ENCODE data around the gene KAZN. TPM values are rescaled to one million over a fixed set of nuclear protein-coding genes. Genes with fewer than 3 reads are reported as not detected.
A peak's percentile ranks its signal among the peaks of the same experiment; 100 is the strongest.

KAZN gene
- total RNA-seq, 1 donor from 2014 or later = 1.1 TPM

DNA sequence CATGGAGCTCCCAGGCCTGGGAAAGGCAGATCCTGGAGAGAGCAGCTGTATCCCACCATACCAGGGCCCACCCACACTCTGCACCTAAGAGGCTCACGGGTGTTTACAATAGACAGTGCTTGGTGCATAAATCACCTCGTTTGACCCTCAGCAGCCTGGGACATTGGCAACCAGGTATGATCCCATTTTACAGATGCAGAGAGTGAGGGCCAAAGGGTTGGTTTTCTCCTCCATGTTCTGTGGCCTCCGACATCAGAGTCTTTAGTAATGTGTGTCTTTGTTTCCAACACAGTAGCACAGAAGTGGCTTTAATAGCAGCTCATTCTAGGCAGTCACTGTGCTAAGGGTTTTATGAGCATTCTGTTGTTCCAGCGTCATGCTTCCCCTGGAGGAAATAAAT, 176.5 kb downstream of the KAZN start:
- H3K4me1 Mint-ChIP-seq = peaks cover 5% of the 10 kb centered on the region
- H3K36me3 Mint-ChIP-seq (ENCODE audit: low read depth) = no peaks in the 10 kb centered on the region
- no peaks in the 10 kb centered on the region for H3K27me3 Mint-ChIP-seq
- no peaks in the 10 kb centered on the region for H3K9me3 Mint-ChIP-seq
- no peak for DNase-seq
- no peak overlapping the region for H3K27ac Mint-ChIP-seq
- no peak overlapping the region for H3K4me3 Mint-ChIP-seq
- intact Hi-C loops (cut with micrococcal nuclease) = no loop called here

DNA sequence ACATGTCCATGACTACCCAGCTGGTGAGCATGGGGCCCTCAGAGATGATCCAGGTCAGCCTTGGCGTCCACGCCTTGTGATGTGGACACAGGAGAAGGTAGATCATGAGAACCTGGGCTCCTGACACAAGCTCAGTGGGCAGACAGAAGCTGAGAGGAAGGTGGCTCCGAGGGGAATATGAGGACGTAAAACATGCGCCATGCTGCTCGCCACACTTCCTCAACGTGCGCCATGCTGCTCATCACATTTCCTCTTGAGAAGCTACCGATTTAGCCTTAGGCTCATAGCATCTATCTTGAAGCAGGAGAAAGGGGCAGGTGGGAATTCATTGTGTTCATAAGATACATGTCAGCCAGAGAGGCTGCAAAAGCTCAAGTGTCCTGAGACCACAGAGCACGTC, 176.9 kb downstream of the KAZN start:
- Mint-ChIP-seq H3K27me3 (no peaks in the 10 kb centered on the region), H3K4me3 (no peak overlapping the region), H3K4me1 (peaks cover 5% of the 10 kb centered on the region), H3K9me3 (no peaks in the 10 kb centered on the region), H3K36me3 (ENCODE audit: low read depth) (no peaks in the 10 kb centered on the region), H3K27ac (no peak overlapping the region)
- intact Hi-C loops (cut with micrococcal nuclease) = no loop called here
- DNase-seq = no peak

DNA sequence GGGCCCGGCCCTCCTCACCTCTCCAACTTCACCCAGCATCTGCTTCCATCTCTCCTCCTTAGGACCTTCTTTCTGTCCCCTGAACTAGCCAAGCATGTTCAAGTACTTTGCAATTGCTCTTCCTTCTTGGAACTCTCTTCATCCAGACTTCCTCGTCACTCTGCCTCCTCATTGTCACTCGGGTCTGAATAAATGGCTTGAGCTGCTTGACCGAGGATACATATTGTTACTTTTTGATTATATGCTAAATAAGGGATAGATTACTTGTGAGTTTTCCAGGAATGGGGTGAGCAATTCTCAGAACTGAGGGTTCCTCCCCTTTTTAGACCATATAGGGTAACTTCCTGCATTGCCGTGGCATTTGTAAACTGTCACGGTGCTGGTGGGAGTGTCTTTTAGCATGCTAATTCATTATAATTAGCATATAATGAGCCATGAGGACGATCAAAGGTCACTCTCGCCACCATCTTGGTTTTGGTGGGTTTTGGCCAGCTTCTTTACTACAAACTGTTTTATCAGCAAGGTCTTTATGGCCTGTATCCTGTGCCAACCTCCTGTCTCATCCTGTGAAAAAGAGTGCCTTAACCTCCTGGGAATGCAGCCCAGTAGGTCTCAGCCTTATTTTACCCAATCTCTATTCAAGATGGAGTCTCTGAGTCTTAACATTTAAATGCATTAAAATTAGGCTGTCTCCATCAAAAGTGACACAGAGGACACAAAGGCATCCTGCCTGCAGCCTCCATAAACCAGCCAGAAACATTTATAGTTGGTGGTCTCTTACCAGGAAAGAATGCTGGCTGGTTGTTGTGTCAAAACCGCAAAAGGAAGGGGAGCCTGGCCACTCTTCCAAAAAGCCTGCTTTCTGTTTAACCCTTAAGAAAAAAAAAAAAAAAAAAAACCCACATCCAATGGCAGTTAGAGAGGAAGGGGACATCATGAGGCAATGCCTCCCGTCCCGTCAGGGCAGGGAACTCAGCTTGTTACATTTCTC, 179.3 kb downstream of the KAZN start:
- H3K4me3 Mint-ChIP-seq = no peak overlapping the region
- no peaks in the 10 kb centered on the region for H3K36me3 Mint-ChIP-seq (ENCODE audit: low read depth)
- no peaks in the 10 kb centered on the region for H3K27me3 Mint-ChIP-seq
- no peak overlapping the region for H3K27ac Mint-ChIP-seq
- H3K9me3 Mint-ChIP-seq = no peaks in the 10 kb centered on the region
- intact Hi-C loops (cut with micrococcal nuclease) = no loop called here
- H3K4me1 Mint-ChIP-seq = peaks cover 5% of the 10 kb centered on the region
- DNase-seq = peak; percentile 63

DNA sequence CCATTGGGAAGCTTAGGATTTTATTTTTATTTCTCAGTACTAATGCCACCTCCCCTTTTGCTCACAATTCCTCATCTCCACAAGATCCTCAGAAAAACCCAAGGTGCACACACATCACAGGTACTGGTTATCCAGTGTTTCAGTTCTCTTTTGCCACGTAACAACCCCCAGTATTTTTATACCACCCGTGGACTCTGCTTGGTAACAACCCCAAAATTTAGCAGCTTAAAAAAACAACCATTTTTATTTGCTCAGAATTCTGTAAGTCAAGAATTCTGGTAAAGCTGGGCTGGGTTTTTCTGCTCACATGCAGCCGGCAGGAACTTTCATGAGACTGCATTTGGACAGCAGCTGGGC, 180.0 kb downstream of the KAZN start:
- no peaks in the 10 kb centered on the region for H3K36me3 Mint-ChIP-seq (ENCODE audit: low read depth)

DNA sequence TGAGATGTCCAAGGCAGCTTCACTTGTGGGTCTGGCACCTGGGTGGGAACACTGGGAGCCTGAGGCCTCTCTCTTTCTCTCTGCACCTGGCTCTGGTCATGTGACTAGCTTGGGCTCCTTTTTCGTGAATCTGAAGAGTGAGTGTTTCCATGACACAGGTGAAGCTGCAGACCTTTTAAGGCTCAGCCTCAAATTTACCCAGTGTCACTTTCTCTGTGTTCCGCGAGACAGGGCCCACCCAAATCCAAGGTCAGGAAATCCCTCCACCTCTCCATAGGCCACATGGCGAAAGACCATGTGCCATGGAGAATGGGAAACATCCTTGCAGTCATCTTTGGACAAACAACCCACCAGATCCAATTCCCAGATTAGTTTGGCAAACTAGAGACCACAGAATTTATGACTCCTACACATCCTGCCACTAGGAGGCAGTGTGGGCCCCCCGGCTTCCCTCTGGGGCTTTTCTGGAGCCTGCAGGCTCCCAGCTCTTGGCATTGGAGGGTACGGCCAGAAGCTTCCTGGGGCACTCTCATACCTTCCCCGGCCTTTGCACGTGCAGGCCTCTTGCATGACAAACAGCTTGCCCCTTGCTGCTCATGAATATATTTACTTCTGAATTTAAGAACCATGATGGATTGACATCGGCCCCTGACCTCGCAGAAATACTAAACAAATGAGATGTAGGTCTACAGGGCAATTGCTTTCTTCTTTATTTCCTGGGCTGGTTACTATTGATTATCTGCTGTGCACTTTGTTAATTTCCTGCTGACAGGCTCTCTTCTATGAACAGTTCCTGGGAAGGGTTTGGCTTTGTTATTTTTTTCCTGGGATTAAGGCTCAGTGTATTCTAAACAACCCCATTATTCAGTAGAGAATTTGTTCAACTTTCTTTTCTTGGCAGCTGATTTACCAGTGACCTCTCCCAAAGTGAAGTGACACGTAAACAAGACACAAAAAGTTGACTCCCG, 180.7 kb downstream of the KAZN start:
- Mint-ChIP-seq H3K27me3 (no peaks in the 10 kb centered on the region), H3K9me3 (no peaks in the 10 kb centered on the region), H3K4me3 (no peak overlapping the region), H3K27ac (no peak overlapping the region), H3K4me1 (peaks cover 5% of the 10 kb centered on the region), H3K36me3 (ENCODE audit: low read depth) (no peaks in the 10 kb centered on the region)
- DNase-seq = peak; percentile 70
- intact Hi-C loops (cut with micrococcal nuclease) = no loop called here

More for the DNA sequence above, 180.0 kb downstream of the KAZN start:
- Mint-ChIP-seq H3K4me1 (peaks cover 5% of the 10 kb centered on the region), H3K27me3 (no peaks in the 10 kb centered on the region), H3K4me3 (no peak overlapping the region), H3K27ac (no peak overlapping the region), H3K9me3 (no peaks in the 10 kb centered on the region)
- intact Hi-C loops (cut with micrococcal nuclease) = no loop called here
- DNase-seq = no peak

DNA sequence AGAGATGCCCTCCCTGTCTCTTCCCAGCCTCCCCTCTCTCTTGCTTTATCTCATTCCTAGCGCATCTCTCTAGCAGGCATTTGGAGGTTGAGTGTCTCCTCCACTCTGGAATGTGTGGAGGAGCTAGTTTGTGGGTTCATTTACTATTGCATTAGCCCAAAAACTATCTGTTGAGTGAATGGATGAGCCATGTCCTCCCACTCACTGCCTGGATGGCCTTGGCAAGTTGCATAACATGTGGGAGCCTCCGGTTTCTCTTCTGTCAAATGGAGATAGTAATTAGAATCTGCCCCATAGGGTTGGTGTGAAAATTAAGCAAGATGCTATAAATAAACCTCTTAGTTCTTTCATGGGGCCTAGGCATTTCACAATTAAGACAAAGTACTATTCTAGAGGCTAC, 181.8 kb downstream of the KAZN start:
- DNase-seq = no peak
- no peaks in the 10 kb centered on the region for H3K36me3 Mint-ChIP-seq (ENCODE audit: low read depth)
- peaks cover 5% of the 10 kb centered on the region for H3K4me1 Mint-ChIP-seq
- no peak overlapping the region for H3K27ac Mint-ChIP-seq
- H3K27me3 Mint-ChIP-seq = no peaks in the 10 kb centered on the region
- intact Hi-C loops (cut with micrococcal nuclease) = no loop called here
- H3K9me3 Mint-ChIP-seq = no peaks in the 10 kb centered on the region
- no peak overlapping the region for H3K4me3 Mint-ChIP-seq

DNA sequence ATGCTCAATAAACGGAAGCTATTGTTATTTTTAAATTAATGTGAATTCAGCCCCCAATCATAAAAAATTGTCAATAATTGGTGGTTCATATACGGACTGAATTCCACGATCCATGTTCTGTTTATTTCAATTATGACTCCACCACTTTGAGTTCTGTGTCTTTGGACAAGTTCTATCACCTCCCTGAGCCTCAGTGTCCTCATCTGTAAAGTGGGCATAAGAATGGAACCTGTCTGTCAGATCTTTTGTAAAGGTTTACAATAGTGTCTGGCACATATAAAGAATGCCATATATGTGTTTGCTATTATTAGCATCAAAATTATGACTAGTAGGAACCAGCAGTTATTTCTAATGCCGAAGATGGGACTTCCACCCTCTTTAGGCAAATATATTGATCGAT, 183.3 kb downstream of the KAZN start:
- no peak for DNase-seq
- intact Hi-C loops (cut with micrococcal nuclease) = no loop called here
- Mint-ChIP-seq H3K4me1 (peaks cover 5% of the 10 kb centered on the region), H3K4me3 (no peak overlapping the region), H3K27me3 (no peaks in the 10 kb centered on the region), H3K27ac (no peak overlapping the region), H3K36me3 (ENCODE audit: low read depth) (no peaks in the 10 kb centered on the region), H3K9me3 (no peaks in the 10 kb centered on the region)

DNA sequence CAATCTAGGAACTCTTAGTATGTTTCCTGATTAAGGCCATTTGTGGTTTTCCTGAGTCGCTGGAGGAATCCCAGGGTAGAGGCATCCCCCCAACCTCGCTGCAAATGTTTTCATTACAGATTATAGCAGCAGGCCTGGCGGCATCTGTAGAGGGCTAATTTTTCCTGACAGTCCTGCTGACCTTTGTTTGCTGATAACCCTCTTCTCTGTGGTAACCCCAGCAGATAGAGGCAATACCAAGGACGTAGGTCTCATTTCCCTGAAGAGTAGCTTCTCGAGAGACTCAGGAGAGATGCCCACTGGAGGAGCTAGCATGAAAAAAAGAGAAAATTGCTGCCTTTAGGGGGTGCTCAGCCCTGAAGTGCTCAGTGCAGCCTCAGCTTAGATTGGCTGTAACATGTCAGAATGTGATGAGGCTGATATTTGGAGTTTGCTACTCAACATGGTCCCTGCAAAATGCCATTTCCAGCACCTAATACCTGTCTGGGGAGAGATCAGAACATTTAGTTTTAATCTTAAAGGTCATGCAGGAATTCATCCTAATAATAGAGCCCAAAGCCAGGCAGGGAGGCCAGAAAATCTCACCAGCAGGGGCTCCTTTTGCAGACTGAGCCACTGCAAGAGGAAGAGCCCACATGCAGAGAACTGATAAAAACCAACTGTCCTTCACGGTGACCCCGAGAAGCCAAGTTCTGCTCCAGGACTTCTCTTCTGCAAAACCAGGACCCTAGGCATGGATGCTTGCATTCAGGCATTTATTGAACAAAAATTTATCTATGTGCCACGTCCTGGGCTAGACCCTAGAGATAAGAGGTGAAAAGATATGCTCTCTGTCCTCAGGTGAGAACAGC, 184.5 kb downstream of the KAZN start:
- H3K27ac Mint-ChIP-seq = no peak overlapping the region
- H3K36me3 Mint-ChIP-seq (ENCODE audit: low read depth) = no peaks in the 10 kb centered on the region
- intact Hi-C loops (cut with micrococcal nuclease) = no loop called here
- H3K4me3 Mint-ChIP-seq = no peak overlapping the region
- H3K27me3 Mint-ChIP-seq = no peaks in the 10 kb centered on the region
- DNase-seq = no peak
- no peaks in the 10 kb centered on the region for H3K9me3 Mint-ChIP-seq
- peaks cover 2% of the 10 kb centered on the region for H3K4me1 Mint-ChIP-seq

DNA sequence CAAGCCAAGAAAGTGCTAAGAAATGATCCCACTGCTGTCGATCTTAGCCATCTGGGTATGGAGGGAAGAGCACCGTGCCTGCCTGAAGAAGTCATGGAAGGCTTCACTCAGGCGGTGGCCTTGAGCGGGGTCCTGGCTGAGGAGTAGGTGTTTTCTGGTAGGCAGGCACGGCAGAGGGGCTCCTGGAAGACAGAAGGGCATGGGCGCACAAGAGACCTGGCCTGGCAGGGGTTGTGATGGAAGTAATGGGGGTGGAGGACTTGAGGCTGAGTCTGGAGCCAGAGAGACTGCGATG, 185.1 kb downstream of the KAZN start:
- no peak overlapping the region for H3K27ac Mint-ChIP-seq
- no peaks in the 10 kb centered on the region for H3K27me3 Mint-ChIP-seq
- no peak for DNase-seq
- no peaks in the 10 kb centered on the region for H3K4me1 Mint-ChIP-seq
- no peaks in the 10 kb centered on the region for H3K36me3 Mint-ChIP-seq (ENCODE audit: low read depth)
- H3K4me3 Mint-ChIP-seq = no peak overlapping the region
- intact Hi-C loops (cut with micrococcal nuclease) = no loop called here
- H3K9me3 Mint-ChIP-seq = no peaks in the 10 kb centered on the region

DNA sequence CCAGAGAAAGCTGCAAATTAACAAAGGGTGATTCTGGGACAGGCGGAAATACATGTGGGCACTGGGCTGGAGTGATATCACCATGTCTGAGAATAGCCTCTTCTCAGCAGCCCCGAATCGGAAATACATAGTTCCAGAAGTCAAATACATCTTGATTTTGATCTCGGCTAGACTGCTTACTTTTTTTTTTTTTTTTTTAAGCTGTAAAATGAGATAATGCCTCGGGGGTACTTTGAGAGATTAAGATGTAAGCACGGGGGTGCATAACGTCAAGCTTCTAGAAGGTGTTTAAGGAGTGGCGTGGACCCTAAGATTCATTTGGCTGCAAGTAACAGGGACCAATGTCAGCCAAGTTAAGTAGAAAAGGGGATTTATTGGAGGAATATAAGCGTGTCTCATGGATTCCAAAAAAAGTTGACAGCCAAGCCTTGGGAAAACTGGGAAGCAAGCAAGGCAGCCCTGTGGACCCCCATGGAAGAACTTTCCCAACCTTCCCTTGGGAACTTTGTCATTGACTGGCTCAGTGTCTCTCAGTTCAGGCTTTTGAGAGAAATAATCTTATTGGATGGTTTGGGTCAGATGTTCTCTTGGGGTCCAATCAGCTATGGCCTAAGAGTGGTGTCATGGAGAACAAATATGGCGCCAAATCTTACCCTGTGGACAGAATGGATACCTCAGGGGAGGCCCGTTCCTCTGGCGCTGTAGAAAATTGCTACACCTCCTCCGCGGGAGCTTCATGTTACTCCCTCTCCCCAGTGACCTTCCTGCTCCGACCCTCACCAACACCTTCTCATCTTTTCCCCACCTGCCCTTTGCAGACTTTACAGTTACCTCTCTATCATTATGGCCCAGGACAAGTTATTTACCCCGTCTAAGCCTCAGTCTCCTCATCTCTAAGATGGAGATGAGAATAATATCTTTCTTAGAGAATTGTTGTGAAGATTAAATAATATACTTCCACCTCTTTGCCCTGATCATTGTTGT, 186.6 kb downstream of the KAZN start:
- Mint-ChIP-seq H3K27ac (no peak overlapping the region), H3K4me3 (no peak overlapping the region)

DNA sequence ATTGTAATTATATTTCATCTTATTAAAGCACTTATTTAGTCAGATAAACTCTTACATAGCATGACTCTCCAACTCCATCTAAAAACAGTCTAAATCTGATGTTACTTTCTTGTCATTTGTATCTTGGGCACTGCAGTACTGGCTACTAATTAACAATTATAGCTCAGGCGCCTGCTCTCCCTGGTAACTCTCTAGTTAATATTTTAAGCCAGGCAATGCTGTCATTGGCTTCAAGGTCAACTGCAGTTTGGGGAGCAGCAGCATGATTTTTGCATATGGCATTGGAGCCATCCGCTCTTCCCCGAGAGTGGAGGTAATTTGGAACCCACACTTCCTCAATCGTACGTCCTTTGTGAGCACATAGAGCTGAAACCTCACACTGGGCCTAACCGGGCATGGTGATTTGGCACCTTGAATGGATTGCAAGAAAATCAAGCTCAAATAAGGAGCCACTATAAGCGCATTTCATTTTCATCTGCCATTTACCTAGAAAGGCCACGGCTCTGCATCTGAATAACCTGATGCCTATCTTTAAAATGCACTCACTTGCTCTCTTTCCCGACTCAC, 187.7 kb downstream of the KAZN start:
- Mint-ChIP-seq H3K36me3 (ENCODE audit: low read depth) (no peaks in the 10 kb centered on the region), H3K27me3 (no peaks in the 10 kb centered on the region), H3K27ac (no peak overlapping the region), H3K9me3 (no peaks in the 10 kb centered on the region), H3K4me3 (no peak overlapping the region), H3K4me1 (no peaks in the 10 kb centered on the region)
- DNase-seq = no peak
- intact Hi-C loops (cut with micrococcal nuclease) = no loop called here

More for the DNA sequence above, 186.6 kb downstream of the KAZN start:
- Mint-ChIP-seq H3K27me3 (no peaks in the 10 kb centered on the region), H3K9me3 (no peaks in the 10 kb centered on the region), H3K4me1 (no peaks in the 10 kb centered on the region), H3K36me3 (ENCODE audit: low read depth) (no peaks in the 10 kb centered on the region)
- intact Hi-C loops (cut with micrococcal nuclease) = no loop called here
- DNase-seq = no peak

DNA sequence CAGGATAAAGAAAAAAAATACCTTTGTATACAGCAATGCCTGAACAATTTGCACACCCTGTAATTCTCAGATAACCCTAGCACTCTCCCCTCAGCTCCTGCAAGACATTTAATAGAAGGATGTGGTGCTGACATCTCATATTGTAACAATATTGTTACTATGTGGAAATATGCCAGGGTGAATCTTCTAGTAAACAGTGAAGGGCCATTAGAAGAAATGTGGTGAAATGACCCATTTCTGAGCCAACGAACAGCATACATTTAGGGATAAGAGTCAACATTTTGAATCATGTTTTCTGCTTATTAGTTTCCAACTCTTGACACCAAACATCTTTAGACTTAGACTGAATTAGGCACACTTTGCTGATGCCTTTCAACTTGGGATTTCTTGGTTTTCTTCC, 188.2 kb downstream of the KAZN start:
- Mint-ChIP-seq H3K4me1 (no peaks in the 10 kb centered on the region), H3K36me3 (ENCODE audit: low read depth) (no peaks in the 10 kb centered on the region), H3K27ac (no peak overlapping the region), H3K27me3 (no peaks in the 10 kb centered on the region), H3K4me3 (no peak overlapping the region), H3K9me3 (no peaks in the 10 kb centered on the region)
- intact Hi-C loops (cut with micrococcal nuclease) = no loop called here
- DNase-seq = no peak

Measured in activated CD4-positive, alpha-beta T cell treated with anti-CD3 and anti-CD28 coated beads, Interleukin-2, amount 10 ng/mL, durations not matched to agents 24 days and 14 days (primary cell).